GM12873 (cell line): ENCODE measurements around the gene TRIM52.

Experiments
- TF ChIP-seq, protein P1 (sequence below): IDR thresholded peaks from 2 replicates; pipeline ENCODE4 v1.5.1; 2012; ENCODE audit warnings: low read depth, mild to moderate bottlenecking, moderate library complexity, low read length, control low read depth; ENCODE audit not compliant: insufficient read depth; ENCODE audit errors: missing control alignments

Gene TRIM52

GRCh38 chr5:181233088-181233800, 27.7 kb downstream of the TRIM52 start:
- TF ChIP-seq, protein P1, sequence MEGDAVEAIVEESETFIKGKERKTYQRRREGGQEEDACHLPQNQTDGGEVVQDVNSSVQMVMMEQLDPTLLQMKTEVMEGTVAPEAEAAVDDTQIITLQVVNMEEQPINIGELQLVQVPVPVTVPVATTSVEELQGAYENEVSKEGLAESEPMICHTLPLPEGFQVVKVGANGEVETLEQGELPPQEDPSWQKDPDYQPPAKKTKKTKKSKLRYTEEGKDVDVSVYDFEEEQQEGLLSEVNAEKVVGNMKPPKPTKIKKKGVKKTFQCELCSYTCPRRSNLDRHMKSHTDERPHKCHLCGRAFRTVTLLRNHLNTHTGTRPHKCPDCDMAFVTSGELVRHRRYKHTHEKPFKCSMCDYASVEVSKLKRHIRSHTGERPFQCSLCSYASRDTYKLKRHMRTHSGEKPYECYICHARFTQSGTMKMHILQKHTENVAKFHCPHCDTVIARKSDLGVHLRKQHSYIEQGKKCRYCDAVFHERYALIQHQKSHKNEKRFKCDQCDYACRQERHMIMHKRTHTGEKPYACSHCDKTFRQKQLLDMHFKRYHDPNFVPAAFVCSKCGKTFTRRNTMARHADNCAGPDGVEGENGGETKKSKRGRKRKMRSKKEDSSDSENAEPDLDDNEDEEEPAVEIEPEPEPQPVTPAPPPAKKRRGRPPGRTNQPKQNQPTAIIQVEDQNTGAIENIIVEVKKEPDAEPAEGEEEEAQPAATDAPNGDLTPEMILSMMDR = no peak

GRCh38 chr5:181232593-181232992, 28.4 kb downstream of the TRIM52 start:
- TF ChIP-seq, protein P1 = no peak

GRCh38 chr5:181231432-181231831, 29.5 kb downstream of the TRIM52 start:
- TF ChIP-seq, protein P1 = no peak

DNA sequence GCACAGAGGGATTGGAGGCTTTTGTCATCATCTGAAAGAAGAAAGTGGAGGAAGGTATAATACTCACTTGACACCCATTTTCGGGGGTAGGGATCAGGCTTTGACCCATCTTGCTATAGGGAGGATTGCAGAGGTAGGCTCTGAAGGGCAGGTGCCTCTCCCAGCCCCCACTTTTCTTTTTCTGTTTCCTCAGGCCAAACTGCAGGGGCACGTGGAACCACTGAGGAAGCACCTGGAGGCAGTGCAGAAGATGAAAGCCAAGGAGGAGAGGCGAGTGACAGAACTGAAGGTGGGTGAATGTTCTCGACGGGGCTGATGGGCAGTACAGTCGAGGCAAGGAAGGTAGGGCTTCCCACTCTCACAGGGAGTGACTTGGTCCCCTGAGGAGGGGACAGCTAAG, 30.4 kb downstream of the TRIM52 start:
- TF ChIP-seq, protein P1 = no peak

DNA sequence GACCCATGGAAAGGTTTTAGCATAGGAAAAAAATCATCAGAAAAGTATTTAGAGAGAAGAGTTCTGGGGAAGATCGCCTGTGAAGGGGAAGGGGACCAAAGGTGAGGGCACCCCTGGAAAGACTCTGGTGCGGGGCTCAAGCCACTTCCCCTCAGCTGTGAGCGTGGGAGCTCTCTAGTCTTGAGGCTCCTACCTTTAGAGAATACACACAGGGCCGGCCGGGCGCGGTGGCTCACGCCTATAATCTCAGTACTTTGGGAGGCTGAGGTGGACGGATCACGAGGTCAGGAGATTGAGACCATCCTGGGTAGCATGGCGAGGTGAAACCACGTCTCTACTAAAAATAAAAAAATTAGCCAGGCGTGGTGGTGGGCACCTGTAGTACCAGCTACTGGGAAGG, 30.9 kb downstream of the TRIM52 start:
- TF ChIP-seq, protein P1 = no peak

GRCh38 chr5:181224390-181225229, 36.3 kb downstream of the TRIM52 start:
- TF ChIP-seq, protein P1 = no peak

DNA sequence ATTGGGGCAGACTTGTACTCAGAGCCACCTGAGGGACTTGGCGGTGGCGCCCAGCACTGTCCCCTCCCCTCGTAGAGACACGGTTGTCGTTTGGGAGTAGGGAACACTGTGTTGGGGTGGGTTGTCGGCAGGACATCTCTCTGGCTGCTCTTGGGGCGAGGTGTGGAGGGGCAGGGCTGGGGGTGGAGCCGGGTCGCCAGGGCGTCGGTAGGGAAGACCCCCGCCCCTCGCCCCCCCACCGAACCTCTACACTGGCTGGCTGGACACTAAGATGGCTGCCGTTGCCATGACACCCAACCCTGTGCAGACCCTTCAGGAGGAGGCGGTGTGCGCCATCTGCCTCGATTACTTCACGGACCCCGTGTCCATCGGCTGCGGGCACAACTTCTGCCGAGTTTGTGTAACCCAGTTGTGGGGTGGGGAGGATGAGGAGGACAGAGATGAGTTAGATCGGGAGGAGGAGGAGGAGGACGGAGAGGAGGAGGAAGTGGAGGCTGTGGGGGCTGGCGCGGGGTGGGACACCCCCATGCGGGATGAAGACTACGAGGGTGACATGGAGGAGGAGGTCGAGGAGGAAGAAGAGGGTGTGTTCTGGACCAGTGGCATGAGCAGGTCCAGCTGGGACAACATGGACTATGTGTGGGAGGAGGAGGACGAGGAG, 37.1 kb downstream of the TRIM52 start:
- TF ChIP-seq, protein P1 = no peak
